Measurements from ENCODE around the gene RNF126.
"Not testable (repeated sequence)": the region's sequence is repeated elsewhere in the genome, so short reads cannot be mapped to it uniquely, and the experiment has no call there.

Gene RNF126

DNA sequence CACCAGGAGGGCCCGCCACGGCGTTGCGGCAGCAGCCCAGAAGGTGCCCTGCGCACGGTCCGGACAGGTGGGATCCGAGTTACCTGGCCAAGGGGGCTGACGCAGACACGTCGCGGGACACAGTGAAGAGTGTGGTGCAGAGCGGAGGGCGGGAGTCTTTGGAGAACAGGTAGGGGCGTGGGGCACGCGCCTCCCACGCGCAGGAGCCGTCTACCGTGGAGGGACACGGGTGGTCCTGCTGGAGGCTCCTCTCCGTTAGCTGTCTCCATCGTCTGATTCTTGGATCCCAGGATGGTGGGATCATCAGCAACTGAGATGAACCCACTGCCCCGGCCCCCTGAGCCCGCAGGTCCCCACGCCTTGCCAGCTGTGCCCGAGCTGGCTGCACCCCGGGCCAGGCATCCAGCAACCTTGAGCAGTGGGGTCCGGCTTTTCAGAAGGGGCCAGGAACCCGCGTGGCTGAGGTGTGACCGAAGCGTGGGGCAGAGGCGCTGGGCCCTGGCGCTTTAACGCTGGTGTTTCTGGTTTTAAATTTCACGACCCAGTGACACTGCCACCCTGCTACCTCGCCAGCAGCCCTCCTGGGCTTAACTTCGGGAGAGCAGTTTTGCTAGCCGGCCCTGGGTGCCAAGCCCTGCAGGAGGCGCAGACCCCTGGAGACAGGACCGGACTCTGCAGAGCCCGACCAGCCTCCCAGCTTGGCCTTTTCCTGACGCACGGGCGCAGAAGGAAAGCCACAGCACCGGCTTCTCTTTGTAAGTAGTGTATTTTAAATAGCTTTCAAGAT lies 16.0 kb downstream of the RNF126 start:
- no peak for DNase-seq (ENCODE audit: low read depth)

DNA sequence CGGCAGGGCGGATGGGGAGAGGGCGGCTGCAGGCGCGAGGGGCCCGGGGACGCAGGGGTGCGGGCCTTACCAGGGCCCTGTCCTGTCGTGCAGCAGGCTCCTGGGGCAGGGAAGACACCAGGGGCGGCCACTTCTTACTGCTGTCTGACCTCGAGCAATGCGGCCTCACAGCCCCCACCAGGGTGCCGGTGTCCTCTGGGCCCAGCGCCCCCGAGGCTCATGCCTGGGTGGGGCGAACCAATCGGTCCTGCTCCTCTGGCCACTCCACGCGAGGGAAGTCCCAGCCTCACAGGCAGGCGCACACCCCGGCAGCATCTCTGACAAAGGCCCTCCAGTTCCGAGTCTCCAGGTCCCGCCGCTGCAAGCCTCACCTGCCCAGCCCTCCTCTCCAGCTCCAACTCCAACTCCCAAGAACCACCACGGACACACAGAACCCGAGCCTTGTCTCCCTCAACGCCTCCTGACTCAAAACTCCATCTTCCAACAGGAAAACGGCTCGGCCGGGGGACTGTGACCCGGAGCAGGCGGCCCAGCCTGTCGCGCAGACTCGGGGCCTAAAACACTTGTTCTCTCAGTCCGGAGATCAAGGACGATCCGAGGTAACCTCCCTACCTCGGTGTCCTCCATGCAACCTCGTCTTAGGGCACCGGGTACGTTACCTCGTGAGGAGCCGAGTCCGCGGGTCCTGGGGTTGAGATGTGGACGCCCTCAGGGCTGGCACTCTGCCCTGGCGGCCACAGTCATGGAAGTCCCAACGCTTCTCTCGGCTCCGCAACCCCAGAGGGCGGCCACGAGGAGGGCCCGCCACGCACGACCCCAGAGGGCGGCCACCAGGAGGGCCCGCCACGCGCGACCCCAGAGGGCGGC lies 16.9 kb downstream of the RNF126 start:
- DNase-seq (ENCODE audit: low read depth) = no peak

DNA sequence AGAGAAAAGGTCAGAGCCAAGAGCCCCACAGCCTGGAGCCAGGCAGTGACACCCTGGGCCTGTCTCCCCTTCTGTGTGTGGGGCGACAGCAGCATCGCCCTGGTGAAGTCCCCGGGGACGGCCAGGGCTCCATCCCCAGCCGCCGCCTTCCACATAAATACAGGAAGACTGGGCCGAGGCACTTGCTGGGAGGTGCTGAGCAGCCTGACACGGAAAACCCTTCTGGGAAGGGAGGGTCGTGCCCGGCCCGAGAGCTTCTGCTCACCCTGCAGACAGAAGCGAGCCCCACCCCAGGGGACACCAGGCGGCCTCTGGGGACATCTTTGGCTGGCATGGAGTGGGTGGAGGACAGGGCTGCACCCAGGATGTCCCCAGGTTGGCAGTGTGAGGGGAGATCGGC lies 18.2 kb downstream of the RNF126 start:
- no peak for DNase-seq (ENCODE audit: low read depth)

DNA sequence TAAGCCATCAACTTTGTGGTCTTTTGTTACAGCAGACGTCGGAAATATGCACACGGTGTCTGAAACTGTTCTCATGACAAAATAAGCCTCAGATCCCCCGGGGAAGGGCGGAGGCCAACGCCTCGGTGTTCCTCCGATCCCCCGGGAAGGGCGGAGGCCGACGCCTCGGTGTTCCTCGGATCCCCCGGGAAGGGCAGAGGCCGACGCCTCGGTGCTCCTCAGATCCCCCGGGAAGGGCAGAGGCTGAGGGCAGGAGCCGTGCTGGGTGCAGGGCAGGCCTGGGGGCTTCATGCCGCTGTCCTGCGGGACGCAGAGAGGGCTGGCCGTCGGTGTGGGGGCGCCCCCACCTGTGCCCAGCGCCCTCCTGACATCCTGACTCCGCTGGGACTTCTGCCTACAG lies 18.7 kb downstream of the RNF126 start:
- no peak for DNase-seq (ENCODE audit: low read depth)

DNA sequence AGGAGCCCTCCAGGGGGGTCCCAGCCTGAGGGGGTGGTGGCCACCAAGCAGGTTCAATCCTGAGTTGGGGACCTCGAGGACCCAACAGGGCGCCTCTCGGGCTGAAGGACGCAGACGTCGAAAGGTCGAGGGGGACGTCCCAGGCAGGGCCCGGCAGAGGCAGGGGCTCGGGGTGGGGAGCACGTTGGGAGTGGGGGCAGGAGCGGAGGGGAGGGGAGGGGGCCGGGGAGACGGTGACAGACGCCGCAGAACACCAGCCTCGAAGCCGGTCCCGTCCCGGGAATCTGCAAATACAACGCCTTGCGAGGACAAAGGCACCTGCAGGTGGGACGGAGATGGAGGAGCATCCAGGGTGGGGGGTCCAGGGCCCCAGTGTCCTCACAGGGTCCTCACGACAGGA lies 19.3 kb downstream of the RNF126 start:
- DNase-seq (ENCODE audit: low read depth) = no peak

DNA sequence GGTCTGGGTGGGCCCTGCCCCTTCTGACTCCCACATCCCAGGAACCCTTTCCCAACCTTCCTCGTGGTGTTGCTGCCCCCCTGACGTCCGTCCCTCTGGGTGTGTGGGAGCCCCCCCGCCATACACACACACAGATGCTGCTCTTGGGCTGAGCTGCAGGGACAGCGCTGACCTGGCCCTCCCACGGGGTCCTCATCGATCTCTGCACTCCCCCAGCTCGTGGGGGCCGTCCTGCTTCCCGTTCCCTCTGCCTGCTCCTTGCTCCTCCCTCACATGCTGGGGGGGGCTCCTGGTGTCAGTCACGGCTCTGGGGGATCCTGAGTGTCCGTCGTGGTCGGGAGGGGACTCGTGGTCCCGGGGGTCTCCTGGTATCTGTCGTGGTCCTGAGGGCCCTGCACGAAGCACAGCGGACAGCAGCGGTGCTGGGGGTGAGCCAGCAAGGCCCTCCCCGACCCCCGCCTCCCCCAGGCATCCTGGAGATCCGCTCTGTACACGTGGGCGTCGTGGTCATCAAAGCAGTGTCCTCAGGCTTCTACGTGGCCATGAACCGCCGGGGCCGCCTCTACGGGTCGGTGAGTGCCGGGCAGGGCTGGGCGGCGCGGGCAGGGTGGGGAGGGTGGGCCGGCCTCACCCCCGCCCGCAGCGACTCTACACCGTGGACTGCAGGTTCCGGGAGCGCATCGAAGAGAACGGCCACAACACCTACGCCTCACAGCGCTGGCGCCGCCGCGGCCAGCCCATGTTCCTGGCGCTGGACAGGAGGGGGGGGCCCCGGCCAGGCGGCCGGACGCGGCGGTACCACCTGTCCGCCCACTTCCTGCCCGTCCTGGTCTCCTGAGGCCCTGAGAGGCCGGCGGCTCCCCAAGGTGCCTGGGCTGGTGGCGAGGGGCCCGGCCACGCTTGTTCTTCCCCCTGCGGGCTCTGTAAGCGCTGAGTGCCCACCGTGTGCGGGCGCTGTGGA lies 20.0 kb downstream of the RNF126 start:
- no peak for DNase-seq (ENCODE audit: low read depth)

DNA sequence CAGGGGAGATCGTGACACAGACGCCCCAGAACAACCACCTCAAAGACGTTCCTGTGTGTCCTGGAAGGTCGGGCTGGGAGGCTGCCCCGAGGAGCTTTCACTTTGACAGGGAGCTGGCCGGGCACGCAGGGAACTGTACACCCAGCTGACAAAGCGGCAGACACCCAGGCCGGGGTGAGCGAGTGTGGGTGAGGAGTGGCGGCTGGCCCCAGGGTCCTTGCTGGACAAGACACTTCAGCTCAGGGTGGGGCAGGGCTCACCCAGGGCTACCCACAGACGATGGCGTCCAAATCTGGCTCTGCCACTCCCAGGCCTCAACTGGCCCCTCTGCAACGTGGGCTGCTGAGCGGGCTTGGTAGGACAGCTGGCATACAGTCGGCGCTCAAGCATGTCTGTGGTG lies 21.3 kb downstream of the RNF126 start:
- no peak for DNase-seq (ENCODE audit: low read depth)

DNA sequence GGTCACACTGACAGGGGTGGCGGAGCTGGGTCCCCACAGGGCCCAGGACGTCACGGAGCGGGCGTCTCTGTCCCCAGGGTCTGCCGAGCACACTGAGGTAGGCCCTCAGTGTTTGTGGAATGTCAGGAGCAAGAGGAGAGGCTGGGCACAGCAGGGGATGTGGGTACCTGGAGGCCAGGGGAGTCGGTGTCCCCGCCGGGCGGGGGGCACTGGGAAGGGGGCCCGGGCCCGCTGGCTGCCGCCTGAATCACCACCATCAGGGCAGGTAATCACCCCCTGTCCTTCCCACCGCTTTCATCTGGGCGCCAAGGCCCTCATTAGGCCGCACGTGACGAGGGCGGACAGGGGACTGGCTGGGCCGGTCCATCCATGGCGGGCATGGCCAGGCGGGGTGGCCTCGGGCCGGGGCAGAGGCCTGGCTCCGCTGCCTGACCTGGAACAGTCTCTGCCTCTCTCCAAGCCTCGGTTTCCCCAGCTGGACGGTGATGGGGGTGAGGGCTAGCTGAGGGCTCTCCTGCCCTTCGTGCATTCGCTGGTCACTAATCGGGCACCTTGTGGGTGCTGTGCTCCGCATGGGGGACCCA lies 22.3 kb downstream of the RNF126 start:
- DNase-seq (ENCODE audit: low read depth) = no peak

DNA sequence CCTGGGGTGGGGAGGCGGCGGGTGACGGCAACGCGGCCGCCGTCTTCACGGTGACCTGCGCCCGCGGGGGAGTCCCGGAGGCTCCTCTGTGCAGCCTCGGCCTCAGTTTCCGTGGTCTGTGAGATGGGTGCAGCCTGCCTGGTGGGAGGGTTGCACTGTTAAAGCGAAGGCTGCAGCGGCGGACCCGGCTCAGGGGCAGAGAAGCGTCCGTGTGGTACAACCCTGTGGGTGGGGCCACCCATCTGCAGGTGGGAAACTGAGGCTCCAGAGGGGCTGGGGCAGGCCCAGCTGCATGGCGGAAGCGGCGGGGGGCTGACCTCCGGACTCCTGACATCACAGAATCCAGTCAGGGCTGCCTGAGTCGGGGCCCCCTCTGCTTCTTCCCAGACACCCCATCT lies 22.9 kb downstream of the RNF126 start:
- DNase-seq (ENCODE audit: low read depth) = no peak

DNA sequence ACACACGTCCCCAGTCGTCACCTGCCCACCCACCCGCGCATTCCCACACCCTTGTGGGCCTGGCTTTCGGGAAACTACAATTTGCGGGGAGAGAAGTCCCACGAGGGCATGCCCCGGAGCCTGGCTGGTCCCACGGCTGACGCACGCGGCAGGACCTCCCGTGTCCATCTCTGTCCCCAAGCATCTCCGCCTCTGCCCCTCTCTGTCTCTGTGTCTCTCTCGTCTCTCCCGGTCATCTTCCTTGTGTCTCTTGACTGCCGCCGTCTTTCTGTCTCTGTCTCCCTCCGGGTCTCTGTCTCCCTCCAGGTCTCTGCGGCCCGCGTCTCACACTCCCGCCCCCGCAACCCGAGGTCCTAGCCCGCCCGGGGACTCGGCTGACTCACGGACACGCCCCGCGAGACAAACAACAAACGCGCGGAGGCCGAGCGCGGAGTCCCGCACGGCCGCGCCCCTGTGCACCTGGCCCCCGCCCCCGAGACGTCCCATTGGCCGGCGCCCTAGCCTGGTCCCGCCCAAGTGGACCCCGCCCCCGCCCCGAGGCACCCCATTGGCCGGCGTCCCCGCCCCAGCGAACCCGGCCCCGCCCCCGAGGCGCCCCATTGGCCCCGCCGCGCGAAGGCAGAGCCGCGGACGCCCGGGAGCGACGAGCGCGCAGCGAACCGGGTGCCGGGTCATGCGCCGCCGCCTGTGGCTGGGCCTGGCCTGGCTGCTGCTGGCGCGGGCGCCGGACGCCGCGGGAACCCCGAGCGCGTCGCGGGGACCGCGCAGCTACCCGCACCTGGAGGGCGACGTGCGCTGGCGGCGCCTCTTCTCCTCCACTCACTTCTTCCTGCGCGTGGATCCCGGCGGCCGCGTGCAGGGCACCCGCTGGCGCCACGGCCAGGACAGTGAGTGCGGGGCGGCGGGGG lies 23.5 kb downstream of the RNF126 start, which contains the start of gene FGF22:
TSS of gene FGF22 (plus strand) at position 627 of the 908 bp plus-strand sequence. CDS start at position 674, 47 bp downstream.
- DNase-seq (ENCODE audit: low read depth) = no peak

DNA sequence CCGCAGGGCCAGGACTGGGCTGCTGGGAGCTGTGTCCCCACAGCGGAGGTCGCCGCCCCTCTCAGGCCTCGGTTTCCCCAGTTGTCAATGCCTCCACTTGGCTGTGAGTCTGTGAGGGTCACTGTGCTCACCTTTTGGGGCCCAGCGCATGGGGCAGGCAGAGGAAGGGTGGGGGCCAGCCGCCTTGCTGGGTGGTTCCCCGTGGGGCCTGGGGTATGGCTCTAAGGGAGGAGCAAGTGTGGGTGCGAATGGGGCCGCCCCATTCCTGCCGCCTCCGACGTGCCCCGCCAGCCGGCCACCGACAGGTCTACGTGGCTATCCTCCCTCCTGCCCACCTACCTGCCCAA lies 24.1 kb downstream of the RNF126 start:
- no peak for DNase-seq (ENCODE audit: low read depth)

DNA sequence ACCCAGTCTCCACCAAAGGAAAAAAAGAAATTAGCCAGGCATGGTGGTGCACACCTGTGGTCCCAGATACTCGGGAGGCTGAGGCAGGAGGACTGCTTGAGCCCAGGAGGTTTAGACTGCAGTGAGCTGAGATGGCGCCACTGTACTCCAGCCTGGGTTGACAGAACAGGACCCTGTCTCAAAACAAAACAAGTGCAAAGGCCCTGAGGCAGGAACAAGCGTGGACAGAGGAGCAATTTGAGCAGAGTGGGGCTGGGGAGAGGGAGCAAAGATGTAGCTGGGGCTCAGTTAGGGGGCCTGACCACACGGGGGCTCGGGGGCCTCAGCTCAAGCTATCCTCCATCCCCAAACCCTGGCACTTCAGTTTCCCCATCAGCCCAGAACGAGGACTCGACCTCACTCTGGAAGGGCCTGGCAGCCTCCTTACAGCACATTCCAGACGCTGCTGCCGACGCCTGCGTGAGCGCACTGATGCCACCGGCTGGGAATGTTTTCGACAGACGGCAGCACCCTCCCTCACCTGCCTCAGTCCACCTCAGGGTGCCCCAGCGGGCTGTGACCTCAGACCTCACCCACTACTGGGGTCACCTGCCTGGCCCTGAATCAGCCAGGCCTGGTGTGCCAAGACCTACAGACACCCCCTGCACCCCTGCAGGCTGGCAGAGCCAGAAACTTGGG lies 27.9 kb downstream of the RNF126 start:
- no peak for DNase-seq (ENCODE audit: low read depth)

DNA sequence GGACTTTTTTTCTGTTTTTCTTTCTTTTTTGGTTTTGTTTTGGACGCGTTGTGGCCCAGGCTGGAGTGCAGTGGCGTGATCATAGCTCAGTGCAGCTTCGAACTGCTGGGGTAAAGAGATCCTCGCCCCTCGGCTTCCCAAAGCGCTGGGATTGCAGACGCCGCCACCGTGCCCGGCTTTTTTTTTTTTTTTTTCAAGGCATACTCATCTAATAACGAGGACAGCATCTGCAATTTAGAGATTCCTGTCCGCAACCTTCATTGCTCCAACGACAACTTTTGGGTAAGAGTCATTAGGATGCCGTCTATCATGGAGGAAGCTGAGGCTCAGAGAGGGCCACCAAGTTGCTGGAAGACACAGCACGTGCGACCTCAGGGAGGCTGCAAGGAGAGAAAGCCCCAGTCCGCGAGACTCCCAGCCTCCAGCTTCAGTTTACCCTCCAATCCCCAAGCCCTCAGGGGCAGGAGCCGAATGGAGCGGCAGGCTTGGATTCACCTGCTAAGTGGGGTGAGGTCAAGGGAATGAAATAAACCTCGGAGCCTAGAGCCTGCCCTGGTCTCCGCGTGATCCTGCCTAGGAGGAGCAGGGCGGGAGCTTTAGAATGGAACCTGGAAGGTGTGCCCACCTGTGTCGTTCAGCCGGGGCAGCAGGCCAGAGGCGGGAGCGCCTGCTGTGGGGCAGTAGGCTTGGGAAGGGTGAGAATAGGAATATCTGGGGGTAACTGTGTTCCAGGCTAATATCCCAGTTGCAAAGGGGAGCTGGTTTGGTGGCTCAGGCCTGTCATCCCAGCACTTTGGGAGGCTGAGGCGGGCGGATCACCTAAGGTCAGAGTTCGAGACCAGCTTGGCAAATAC lies 29.0 kb downstream of the RNF126 start:
- DNase-seq (ENCODE audit: low read depth) = no peak

DNA sequence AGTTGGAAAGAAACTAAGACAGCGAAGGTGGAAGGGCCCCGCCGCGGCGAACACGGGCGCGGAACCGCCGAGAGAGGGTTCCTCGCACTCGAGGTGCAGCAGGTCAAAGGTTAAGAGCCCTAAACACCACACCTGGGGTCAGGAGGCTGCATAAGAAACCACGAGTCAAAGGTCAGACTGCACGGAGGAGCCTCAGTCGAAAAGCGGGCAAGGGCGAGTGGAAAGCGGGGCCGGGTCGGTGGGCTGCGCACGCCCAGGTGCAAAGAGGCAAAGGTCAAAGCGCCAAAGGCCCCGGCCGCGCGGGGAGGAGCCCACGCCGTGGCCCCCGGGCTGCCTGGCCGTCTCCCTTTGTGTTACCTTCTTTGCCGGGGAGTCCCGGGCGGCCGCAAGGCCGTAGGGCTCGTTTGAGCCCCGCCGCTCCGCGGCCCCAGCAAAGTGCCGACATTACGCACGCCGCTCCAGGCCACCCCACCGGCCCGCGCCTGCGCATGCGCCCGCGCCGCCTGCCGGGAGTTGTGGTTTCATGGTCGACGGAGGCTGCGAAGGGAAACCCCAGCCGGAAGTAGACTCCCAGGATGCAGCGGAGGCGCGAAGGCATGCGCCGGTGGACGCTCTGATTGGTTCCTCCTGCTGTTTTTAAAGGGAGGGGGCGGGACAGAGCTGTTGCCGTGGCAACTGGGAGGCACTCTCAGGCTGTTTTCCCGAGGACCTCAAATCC lies 29.8 kb downstream of the RNF126 start, which contains the start of gene POLRMT:
TSS of gene POLRMT (minus strand) at position 470 of the 718 bp plus-strand sequence. CDS start at position 445, 25 bp downstream.
- peak; percentile 88 for DNase-seq (ENCODE audit: low read depth)

DNA sequence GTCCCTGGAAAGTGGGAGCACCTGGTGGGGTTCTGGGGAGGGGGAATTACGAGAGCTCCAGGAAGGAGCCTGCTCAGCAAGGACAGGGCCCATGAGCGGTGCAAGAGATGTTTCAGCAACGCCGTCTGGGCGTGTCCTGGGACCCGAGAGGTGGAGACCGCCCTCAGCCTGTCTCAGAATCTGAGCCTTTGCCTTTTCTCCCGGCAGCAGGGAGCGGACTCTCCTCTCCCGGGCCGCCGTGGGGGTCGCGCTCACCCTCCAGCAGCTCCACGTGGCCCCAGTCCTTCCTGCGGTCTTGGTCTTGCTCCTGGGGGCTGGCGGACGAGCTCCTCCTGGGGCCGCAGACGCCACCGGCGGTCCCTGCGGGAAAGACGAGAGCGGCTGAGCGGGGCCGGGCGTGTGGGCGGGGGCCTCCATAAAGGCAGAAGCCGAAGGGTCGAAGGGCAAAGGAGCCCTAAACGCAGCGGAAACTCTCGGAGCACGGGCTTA lies 30.4 kb downstream of the RNF126 start:
- no peak for DNase-seq (ENCODE audit: low read depth)

DNA sequence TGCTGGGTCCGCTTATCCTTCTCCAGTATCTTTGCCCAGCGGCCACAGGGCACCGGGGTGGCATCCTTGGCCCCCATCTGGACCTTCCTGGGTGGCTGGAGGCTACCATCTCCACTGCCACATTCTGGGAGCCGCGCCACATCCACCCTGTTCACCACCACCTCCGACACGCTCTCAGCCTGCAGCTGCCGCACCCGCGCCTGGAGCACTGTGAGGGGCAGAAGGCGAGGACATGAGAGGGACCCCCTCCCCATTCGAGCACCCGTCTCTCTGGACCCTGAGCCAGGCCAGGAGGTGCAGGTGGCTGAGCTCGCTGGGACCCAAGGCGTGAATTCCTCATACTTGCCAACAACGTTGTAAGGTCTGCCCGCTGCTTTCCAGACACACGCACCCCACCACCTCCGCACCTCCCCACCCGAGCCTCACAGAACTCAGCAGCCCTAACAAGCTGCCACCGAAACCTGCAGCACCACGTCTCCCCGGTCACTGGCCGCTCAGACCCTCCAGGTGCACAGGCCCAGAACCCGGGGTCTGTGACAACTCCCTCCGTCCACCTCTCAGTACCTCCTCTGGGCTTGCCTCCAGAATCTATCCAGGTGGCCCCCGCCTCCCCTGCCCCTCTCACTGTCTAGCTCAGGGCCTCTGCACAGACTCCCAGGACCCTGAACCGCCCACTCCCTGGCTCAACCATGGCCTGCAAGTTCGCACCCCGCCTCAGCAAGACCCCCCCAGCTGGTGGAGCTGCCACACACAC lies 32.9 kb downstream of the RNF126 start:
- DNase-seq (ENCODE audit: low read depth) = no peak

DNA sequence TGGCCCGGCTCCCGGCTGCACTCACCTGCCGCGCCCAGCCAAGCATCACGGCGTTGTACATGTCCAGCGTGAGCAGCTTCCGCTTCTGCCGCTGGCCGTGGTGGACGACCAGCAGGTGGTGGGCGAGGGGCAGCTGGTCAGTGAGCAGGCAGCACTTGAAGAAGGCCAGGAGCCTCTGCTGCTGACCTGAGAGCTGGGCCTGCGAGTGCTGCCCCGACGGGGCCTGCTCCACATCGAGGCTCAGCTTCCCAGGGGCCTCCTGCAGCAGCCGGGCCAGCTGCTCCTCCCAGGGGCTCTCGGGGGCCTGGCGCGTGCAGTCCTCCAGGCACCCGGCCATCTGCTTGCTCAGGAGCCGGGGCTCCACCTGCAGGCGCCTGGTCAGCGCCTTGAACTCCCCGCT lies 33.5 kb downstream of the RNF126 start:
- DNase-seq (ENCODE audit: low read depth) = not testable (repeated sequence)
